Breast epithelium (tissue), 4 donors: ENCODE data around the gene GPR143. TPM values are rescaled to one million over a fixed set of nuclear protein-coding genes. Genes with fewer than 3 reads are reported as not detected.

ENCODE experiments used
- DNase-seq, 2 donors: peaks; one replicate each; pipeline ENCODE4 v3.0.0-alpha.2; 2019; ENCODE audit warnings: low spot score in 2 of 2
- H3K27ac ChIP-seq, 2 donors: fragments of 200-600 bp; sonication (generic) in 1 of 2; one replicate each; pipeline ENCODE4 v1.5.1; 2016 to 2019; ENCODE audit warnings: mild to moderate bottlenecking in 1 of 2
- H3K27me3 ChIP-seq, 2 donors: fragments of 200-600 bp; sonication (generic) in 1 of 2; one replicate each; pipeline versions ENCODE4 v1.5.1 to v1.6.0; 2017 to 2019; ENCODE audit warnings: control low read depth in 1 of 2, mild to moderate bottlenecking in 1 of 2
- H3K36me3 ChIP-seq: fragments of 200-600 bp; one replicate; pipeline ENCODE4 v1.5.1; 2019
- H3K4me1 ChIP-seq, 2 donors: fragments of 200-600 bp; sonication (generic); one replicate each; pipeline ENCODE4 v1.5.1; 2016 to 2019; ENCODE audit warnings: control low read depth in 1 of 2
- H3K4me3 ChIP-seq, 3 donors: fragments of 200-600 bp; sonication (generic); 1 replicate in 2 of 3; 2 replicates in 1 of 3; pipeline ENCODE4 v1.5.1; 2016 to 2019; ENCODE audit warnings: mild to moderate bottlenecking in 3 of 3, moderate library complexity in 2 of 3
- H3K9me3 ChIP-seq, 2 donors: fragments of 200-600 bp; sonication (generic) in 1 of 2; one replicate each; pipeline ENCODE4 v1.5.1; 2016 to 2019; ENCODE audit warnings: control low read depth in 1 of 2
- CTCF ChIP-seq, 3 donors: fragments of 450-650 bp; IDR thresholded peaks; one replicate each; pipeline ENCODE4 v1.5.1; 2016 to 2017; ENCODE audit warnings: antibody characterized with exemption in 3 of 3, mild to moderate bottlenecking in 3 of 3, moderate library complexity in 3 of 3
- POLR2A ChIP-seq: fragments of 450-650 bp; IDR thresholded peaks from one replicate; pipeline ENCODE4 v1.6.1; 2016; ENCODE audit warnings: antibody characterized with exemption, mild to moderate bottlenecking, moderate library complexity
- POLR2AphosphoS5 ChIP-seq, 3 donors: sonication (generic); formaldehyde crosslinking; IDR thresholded peaks; one replicate each; pipeline ENCODE4 v1.6.1; 2017; ENCODE audit warnings: antibody characterized with exemption in 3 of 3
- intact Hi-C: fragments of 100-400 bp; cut with DNase I; formaldehyde crosslinking; loops from one replicate; pipeline ENCODE4 v1.15.1; 2023; ENCODE audit warnings: low total_unique reads
- total RNA-seq, 3 donors: library from RNA; depleted of rRNA; stranded (reverse); fragments of >200 nt; gene quantifications; one replicate each; pipeline ENCODE4 v1.1.0, GENCODE V29; 2016

GPR143 gene
- total RNA-seq, 3 donors from 2014 or later, result 3.4 to 3.6 TPM; not detected in 1

GRCh38 chrX:9708086-9708485 lies 57.6 kb downstream of the GPR143 start:
- intact Hi-C loops, result loop anchor here (5.0 kb wide), 2 partner anchors 1286 to 1736 kb away; no protein-coding TSS in a partner anchor
- Histone ChIP-seq H3K4me1 (no peaks in the 10 kb centered on the region), H3K27ac (no peak overlapping the region), H3K36me3 (no peaks in the 10 kb centered on the region), H3K9me3 (peaks cover 9 to 19% of the 10 kb centered on the region in 2 donors), H3K4me3 (no peak overlapping the region), H3K27me3 (peaks cover 0 to 4% of the 10 kb centered on the region in 2 donors)
- no peak for TF ChIP-seq POLR2AphosphoS5 (IDR thresholded peaks at IDR 0.05)
- no peak for TF ChIP-seq CTCF (IDR thresholded peaks at IDR 0.05)
- no peak for TF ChIP-seq POLR2A
- DNase-seq, result no peak

DNA sequence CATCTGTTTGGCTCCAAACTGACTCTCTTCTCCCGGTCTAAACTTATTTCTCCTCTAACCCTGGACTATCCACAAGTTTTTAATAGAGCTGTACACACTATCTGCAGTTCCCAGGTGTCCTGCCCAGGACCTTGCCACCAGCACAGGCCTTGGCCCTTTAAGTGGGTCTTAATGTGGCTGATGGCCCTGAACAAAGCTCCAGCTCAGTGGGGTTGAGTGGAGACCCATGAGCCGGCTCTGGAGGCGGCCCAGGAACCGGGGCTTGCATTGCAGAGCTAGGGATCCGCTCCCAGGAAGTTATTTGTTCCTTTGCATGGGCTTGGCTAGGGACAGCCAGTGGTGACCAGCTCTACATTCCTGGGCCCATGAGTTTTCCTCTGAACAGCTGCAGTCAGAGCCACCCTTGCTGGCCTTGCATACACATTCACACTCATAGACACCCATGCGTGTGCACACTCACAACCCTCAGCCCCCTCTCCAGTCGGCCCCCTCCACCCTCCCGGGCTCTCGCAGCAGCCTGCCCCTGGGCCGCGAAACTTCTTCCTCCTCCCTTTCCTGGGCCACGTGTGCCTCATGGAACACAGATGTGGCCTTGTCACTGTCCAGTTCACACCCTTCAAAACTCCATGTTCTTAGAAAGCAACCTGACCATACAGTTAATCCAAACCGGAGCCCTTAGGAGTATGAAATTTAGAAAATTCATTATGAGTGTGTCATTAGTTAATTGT lies 58.2 kb downstream of the GPR143 start:
- Histone ChIP-seq H3K9me3 (peaks cover 9 to 19% of the 10 kb centered on the region in 2 donors), H3K27me3 (peaks cover 0 to 4% of the 10 kb centered on the region in 2 donors), H3K36me3 (no peaks in the 10 kb centered on the region), H3K4me1 (no peaks in the 10 kb centered on the region), H3K4me3 (no peak overlapping the region), H3K27ac (no peak overlapping the region)
- no peak for DNase-seq
- intact Hi-C loops, result loop anchor here (5.0 kb wide), 2 partner anchors 1285 to 1735 kb away; no protein-coding TSS in a partner anchor
- TF ChIP-seq CTCF (IDR thresholded peaks at IDR 0.05), result no peak
- no peak for TF ChIP-seq POLR2AphosphoS5 (IDR thresholded peaks at IDR 0.05)
- TF ChIP-seq POLR2A, result no peak

- Histone ChIP-seq H3K27ac (no peak overlapping the region), H3K27me3 (peaks cover 0 to 4% of the 10 kb centered on the region in 2 donors), H3K9me3 (peaks cover 9 to 19% of the 10 kb centered on the region in 2 donors), H3K4me1 (no peaks in the 10 kb centered on the region), H3K36me3 (no peaks in the 10 kb centered on the region), H3K4me3 (no peak overlapping the region)
- intact Hi-C loops, result loop anchor here (5.0 kb wide), 2 partner anchors 1284 to 1734 kb away; no protein-coding TSS in a partner anchor
- no peak for DNase-seq
- TF ChIP-seq POLR2AphosphoS5 (IDR thresholded peaks at IDR 0.05), result no peak
- no peak for TF ChIP-seq POLR2A
- TF ChIP-seq CTCF (IDR thresholded peaks at IDR 0.05), result no peak
Measured at GRCh38 chrX:9706421-9706820, 59.2 kb downstream of the GPR143 start.

DNA sequence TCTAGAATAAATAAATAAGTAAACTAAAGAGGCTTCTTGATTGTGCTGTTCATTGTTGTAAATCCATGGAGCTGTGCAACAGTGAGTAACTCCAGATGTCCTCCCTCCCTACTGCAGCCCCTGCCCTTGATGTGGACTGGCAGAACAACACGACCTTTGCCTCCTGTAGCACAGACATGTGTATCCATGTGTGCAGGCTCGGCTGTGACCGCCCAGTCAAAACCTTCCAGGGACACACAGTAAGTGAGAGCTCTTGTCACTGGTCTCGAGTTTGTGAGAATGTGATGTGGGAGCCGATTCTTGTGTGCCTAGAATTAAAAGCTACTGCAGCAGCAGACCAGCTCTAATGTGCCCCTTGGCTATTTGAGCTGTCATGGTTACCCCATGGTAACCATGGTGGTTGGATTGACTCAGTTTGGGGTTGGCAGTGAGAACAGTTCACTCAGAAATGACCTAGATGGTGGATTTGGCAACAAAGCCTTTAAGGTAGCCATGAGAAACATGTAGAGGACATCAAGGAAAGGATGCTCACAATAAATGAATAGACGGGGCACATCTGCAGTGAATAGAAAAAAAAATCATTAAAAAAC lies 60.7 kb downstream of the GPR143 start:
- Histone ChIP-seq H3K4me1 (no peaks in the 10 kb centered on the region), H3K4me3 (no peak overlapping the region), H3K9me3 (peaks cover 9 to 19% of the 10 kb centered on the region in 2 donors), H3K27me3 (peaks cover 0 to 4% of the 10 kb centered on the region in 2 donors), H3K36me3 (no peaks in the 10 kb centered on the region), H3K27ac (no peak overlapping the region)
- intact Hi-C loops, result loop anchor here (5.0 kb wide), 2 partner anchors 1283 to 1733 kb away; no protein-coding TSS in a partner anchor
- TF ChIP-seq POLR2A (no peak), CTCF (IDR thresholded peaks at IDR 0.05) (no peak), POLR2AphosphoS5 (IDR thresholded peaks at IDR 0.05) (no peak)
- DNase-seq, result no peak

DNA sequence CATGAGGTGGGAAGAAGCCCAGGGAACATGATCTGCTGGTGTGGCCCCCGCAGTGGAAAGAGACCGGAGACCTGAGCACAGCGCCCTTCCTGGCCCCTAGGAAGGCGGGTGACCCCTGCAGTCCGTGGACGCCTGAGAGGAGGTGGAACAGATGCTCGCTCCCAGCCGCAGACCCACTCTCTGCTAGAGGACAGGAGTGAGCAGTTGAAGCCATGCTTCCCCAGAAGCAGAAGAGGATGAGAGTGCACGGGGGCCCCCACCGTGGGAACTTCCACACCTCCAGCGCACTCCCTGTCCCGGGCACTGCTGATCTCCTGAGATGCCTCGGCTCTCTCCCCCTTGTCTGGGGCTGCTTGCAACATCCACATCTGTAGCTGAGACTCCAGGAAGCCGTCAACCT lies 62.2 kb downstream of the GPR143 start:
- no peak for DNase-seq
- intact Hi-C loops, result no loop called here

More for the DNA sequence above, 62.2 kb downstream of the GPR143 start:
- no peaks in the 10 kb centered on the region for H3K36me3 ChIP-seq
- TF ChIP-seq POLR2AphosphoS5 (IDR thresholded peaks at IDR 0.05) (no peak), POLR2A (no peak)
- H3K27me3 ChIP-seq, result peaks cover 0 to 4% of the 10 kb centered on the region in 2 donors
- no peak overlapping the region for H3K27ac ChIP-seq
- H3K4me1 ChIP-seq, result no peaks in the 10 kb centered on the region
- peaks cover 9 to 19% of the 10 kb centered on the region in 2 donors for H3K9me3 ChIP-seq
- no peak overlapping the region for H3K4me3 ChIP-seq
